Forelimb muscle (tissue), 1 donor: ENCODE results near the gene LRRC23. TPM values are rescaled to one million over a fixed set of nuclear protein-coding genes. Genes with fewer than 3 reads are reported as not detected.
A peak's percentile ranks its signal among the peaks of the same experiment; 100 is the strongest.

ENCODE experiments used
- DNase-seq: peaks from one replicate; pipeline ENCODE4 v3.0.0-alpha.2; 2013; ENCODE audit warnings: low read depth
- polyA plus RNA-seq: library from polyadenylated mRNA; unstranded; fragments of 120-200 nt; gene quantifications from one replicate; pipeline ENCODE4 v1.2.1, GENCODE V29; 2013; ENCODE audit not compliant: insufficient read length

LRRC23 gene
- polyA plus RNA-seq, 1 donor: 10.5 TPM

DNA sequence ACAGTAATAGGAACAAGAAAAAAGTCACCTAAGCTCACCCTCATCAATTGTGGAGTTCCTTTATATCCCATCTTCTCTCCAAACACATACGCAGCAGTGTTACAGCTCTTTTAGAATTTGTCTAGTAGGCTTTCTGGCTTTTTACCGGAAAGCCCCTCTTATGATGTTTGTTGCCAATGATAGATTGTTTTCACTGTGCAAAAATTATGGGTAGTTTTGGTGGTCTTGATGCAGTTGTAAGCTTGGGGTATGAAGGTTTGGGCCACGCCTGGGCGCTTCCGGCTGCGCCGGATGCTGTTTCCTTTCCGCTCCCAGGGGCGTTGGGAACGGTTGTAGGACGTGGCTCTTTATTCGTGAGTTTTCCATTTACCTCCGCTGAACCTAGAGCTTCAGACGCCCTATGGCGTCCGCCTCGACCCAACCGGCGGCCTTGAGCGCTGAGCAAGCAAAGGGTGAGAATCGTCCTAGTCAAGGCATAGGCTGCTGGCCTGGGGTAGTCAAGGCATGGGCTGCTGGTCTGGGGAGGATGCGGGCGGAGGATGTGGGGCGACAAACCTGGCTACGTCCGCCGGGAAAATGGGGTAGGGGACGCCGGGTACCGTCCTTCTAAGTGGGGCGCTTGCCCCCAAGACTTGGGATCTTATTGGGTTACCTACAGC is 39.2 kb downstream of the LRRC23 start, which contains the start of the genes C12orf57 and RNU7-1:
Gene C12orf57, plus strand, starts transcription at position 301 of the 659 bp plus-strand sequence. Its CDS starts 100 bp downstream, at position 401.
Gene RNU7-1, plus strand, starts transcription at position 95 of the 659 bp plus-strand sequence.
- DNase-seq: peak; percentile 83

DNA sequence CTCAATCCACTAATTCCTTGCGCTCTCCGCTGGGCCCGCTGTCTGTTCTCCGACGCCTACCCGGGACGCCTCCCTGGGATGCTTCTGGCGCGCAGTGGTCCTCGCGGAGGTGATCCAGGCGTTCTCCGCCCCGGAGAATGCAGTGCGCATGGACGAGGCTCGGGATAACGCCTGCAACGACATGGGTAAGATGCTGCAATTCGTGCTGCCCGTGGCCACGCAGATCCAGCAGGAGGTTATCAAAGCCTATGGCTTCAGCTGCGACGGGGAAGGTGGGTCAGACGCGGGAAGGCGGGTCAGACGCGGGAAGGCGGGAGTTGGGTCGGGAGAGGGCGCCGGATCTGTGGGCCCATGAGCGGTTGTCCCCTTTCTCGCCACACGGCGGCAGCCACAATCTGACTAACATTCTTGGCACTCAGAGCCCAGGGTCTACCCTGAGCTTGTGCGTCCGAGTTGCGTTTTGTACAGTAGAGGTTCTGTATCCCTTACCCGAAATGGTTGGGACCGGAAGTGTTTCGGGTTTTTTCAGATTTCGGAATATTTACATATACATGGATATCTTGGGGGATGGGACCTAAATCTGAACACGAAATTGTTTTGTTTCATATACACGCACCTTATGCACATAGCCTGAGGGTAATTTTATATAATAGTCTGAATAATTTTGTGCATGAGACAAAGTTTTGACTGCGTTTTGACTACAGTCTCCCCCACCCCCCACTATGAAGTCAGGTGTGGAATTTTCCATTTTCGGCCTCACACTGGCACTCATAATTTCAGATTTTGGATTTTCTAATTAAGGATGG is 40.0 kb downstream of the LRRC23 start:
- DNase-seq: peak; percentile 91

DNA sequence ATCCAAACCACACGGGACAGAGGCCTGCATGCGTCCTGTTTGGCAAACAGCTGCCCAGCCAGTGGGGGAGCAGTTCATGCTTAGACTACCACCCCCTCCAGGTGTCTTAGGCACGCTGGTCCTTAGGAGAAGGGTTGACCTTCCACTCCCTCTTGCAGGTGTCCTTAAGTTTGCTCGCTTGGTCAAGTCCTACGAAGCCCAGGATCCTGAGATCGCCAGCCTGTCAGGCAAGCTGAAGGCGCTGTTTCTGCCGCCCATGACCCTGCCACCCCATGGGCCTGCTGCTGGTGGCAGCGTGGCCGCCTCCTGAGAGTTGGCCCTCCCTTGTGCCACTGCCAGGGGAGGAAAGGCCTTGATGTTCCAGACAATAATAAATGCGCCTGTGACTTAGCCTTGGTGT is 41.0 kb downstream of the LRRC23 start:
- DNase-seq: no peak

DNA sequence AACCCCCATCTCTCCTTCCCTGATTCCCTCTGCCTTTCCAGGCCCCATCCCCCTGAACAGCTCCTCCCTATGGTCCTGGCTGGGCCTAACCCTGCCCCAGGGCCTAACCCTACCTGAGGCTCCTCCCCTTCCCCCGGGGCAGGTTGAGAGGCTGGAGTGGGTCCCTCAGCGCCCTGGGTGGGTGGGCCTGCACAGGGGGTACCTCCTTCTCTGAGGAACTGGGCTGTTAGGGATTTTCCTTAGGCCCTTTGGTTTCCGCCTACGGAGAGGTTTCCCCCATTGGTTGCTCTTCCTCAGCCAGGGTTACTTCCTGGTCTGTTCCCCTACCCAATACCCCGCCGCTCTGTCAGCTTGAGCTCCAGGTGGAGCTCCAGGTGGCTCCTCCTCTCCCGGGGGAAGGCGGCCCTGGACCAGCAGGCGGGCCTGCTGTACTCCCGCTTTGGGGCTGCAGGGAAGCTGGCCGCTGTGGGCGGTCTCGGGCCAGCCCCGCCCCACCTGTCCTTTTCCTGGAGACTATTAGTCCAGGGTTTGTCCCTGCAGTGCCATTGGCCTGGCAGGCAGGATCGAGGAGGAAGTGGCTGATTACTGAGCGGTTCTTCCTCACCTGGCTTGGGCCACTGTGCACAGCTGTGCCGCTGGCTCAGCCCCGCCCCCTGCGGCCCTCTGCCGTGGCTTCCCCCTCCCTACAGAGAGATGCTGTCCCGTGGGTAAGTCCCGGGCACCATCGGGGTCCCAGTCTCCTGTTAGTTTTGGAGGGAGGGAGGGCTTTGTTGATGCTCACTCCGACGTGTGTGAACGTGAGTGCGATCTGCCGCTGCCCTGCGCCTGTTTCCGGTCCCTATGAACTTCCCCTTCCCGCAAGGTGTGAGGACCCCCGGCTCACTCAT is 41.7 kb downstream of the LRRC23 start:
- no peak for DNase-seq

DNA sequence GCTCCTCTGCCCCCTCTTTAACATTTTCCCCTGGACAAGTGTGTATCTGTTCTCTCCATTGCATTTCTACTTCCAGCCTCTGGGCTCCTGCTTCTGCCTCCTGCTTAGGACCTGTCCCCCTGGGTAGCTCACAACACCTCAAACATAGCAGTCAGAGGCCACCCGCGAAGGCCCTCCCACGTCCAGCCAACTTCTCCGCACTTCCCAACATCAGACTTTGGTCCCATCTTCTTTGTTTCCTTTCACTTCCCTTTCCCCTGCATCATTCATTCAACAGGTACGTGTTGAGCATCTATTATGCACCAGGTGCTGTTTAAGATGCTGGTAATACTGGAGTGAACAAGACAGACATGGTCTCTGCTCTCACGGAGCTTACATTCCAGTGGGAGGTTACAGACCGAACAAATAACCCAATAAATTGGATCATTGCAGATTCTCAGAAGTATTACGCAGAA is 42.3 kb downstream of the LRRC23 start:
- no peak for DNase-seq

DNA sequence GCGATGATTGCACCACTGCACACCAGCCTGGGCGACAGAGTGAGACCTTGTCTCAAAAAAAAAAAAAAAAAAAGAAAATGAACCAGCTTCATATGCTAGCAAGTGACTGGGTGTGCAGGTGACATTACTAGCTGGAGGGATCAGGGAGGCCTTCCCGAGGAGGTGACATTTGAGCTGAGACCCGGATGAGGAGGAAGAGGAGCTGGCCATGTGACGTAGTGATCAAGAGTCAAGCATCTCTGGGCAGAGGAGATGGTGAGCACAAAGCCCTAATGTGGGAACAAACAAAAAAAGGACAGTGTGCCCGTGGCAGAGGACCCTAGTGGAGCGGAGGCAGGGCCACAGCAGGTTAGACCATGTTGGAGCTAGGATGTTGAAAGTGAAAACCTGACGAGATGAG is 43.0 kb downstream of the LRRC23 start:
- no peak for DNase-seq

GRCh38 chr12:6948873-6949594 is 44.4 kb downstream of the LRRC23 start:
- no peak for DNase-seq

GRCh38 chr12:6950401-6950801 is 45.8 kb downstream of the LRRC23 start:
- DNase-seq: no peak

DNA sequence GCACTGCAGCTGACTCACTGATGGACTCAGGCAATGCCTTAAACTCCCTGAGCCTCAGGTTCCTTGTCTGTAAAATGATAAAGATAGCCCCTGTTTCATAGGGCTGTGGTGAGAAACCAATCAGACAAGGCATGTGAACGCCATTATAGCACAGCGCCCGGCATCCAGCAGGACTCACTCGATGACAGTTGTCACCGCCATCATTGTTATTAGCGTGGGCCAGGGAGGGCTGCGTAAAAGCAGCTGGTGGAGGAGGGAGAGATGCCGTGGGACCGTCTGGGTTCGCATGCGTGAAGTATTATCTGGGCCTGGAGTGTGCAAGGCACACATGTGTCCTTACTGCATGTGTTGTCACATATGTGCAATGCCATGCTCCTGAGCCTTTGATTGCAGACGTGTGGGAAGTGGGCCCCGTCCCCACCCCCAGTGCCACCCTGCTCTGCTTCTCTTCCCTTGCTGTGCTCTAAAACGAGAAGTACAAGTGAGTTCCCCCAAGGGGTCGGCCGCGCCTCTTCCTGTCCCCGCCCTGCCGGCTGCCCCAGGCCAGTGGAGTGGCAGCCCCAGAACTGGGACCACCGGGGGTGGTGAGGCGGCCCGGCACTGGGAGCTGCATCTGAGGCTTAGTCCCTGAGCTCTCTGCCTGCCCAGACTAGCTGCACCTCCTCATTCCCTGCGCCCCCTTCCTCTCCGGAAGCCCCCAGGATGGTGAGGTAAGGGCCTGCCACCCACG is 46.4 kb downstream of the LRRC23 start, which contains the start of gene PTPN6:
Gene PTPN6, plus strand, starts transcription at position 546 of the 730 bp plus-strand sequence. Its CDS starts 157 bp downstream, at position 703.
- no peak for DNase-seq

DNA sequence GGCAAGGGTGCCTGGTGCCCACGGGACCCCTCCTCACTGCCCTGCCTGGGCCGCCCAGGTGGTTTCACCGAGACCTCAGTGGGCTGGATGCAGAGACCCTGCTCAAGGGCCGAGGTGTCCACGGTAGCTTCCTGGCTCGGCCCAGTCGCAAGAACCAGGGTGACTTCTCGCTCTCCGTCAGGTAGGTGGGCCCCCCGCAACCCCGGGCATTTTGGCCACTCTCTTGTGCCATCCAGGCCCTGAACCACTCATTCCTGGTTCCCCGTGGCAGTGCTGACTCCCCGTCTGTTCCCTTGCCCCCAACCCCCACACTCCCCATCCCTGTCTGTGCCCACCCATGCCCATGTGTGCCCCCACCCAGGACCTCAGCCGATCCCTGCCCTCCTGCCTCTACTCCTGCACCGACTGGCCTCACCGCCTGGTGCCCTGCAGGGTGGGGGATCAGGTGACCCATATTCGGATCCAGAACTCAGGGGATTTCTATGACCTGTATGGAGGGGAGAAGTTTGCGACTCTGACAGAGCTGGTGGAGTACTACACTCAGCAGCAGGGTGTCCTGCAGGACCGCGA is 47.0 kb downstream of the LRRC23 start:
- DNase-seq: no peak

DNA sequence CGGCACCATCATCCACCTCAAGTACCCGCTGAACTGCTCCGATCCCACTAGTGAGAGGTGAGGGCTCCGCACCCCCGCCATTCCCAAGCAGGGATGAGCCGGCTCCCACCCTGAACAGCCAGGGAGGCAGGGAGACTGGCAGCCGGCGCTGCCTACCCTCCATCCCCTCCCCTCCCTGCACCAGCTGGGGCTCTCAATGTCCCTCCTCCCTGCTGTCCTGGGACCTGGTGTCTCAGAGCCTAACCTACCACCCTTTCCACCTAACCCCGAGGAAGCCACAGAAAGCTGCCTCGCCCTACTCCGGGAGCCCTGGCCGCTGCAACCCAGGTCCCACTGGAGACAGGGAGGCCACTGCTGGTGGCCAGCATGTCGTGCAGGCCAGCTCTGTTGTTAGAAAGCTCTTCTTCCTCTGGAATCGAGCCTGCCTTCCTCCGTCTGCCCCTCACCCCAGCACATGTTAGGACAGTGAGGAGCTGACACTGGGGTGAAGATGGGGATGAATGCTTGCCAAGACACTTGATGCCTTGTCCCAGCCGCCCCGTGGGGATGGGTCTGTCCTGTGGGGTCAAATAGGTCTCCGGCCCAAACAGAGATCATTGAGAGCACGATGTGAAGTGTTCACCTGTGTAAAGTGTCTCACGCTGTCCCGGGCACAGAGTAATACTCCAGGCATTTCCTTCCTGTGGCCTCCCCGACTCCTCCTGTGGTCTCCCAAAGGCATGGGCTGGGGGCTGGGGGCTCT is 47.7 kb downstream of the LRRC23 start:
- DNase-seq: no peak

DNA sequence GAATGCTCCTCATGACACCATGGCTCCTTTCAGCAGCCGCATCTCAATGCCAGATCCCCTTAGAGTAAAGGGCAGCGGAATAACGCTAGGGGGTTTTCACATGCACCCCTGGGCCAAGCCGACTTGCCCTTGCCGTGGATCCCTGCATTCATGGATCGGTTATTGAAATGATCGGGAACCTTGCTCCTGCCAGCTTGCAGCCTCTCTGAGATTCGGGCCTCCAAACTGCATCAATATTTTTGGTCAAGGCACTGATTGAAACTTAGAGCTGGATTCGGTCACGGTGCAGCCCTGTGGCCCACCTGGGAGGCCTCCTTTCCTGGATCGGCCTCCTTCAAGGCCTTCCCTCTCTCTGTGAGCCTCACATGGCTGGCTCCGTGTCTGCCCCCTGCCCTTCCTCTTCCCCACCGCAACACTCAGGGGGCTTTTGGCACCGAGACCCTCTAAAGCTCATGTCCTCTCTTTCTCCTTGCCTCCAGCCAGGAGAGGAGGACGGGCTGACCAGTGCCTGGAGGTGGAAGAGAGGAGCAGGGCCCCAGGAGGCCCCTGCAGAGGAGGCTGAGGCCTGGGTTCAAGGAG is 48.3 kb downstream of the LRRC23 start:
- DNase-seq: no peak

DNA sequence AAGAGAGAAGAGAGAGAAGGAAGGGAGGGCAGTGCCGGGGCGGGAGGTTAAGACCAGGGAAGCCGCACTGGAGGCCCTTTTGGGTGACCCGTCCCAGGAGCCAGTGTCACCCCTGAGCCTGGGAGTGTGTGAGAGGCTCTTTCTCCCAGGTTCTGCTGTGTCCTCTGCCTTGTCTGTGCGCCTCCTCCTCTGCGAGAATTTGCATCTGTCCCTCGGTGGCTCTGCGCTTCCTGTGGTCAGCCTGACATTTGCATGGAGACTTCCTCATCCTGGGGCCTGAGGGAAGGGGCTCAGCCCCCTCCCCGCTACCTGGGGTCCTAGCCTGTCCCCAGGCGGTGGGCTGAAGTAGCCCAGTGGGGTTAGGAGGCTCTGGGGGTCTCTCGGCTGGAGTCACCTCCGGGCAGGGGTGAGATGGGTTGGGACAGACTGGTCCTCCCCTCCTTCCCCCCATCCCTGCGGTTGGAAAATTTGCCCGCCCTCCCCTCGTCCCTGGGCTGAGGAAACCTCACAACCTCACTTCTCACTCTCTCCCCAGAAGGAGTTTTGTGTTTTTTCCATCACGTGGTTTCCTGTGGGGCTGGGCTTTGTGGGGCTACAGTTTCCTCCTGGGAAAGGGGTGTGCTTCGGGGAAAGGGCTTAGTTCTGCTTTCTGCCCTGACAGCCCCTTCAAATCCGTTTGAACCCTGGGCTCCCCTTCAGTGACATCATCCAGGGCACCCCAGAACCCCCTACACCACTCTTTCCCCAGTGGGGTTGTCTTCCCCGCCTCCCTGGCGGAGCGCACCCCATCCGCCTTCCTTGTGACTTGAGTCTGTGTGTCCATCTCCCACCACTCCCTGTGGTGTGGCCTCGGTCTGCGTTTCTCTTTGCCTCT is 49.1 kb downstream of the LRRC23 start:
- peak; percentile 73 for DNase-seq

DNA sequence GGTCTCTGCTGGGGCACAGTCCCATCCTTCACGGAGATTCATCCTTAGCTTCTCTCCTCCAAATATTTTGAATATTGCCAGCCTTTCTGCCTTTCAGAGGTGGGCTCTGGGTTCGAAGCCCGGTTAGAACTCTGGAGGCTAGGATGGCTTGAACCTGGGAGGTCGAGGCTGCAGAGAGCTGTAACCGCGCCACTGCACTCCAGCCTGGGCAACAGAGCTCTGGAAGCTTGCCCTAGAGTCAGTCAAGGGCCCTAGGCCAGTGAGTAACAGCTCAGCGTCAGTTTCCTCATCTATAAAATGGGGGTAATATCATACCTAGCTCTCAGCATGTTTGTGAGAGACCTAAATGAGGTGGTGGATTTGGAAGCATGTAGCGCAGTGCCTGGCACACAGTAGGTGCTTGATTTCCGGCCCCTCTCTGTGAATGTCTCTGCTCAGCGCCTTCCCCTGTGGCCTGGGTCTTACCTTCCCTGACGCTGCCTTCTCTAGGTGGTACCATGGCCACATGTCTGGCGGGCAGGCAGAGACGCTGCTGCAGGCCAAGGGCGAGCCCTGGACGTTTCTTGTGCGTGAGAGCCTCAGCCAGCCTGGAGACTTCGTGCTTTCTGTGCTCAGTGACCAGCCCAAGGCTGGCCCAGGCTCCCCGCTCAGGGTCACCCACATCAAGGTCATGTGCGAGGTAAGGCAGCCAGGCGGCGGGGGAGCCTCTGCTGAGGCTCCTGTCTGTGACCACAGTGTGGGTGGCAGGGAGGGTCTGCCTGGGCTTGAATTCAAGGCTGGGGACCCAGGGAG is 49.9 kb downstream of the LRRC23 start:
- DNase-seq: no peak

- no peak for DNase-seq
Observed at GRCh38 chr12:6955108-6956020, 50.7 kb downstream of the LRRC23 start.
